CD14-positive monocyte (primary cell): ENCODE data around the gene ADAMTS3. TPM values are rescaled to one million over a fixed set of nuclear protein-coding genes. Genes with fewer than 3 reads are reported as not detected.

Experiments
- DNase-seq, 3 donors: peaks; one replicate each; pipeline ENCODE4 v3.0.0-alpha.2; 2011 to 2022
- H2AFZ ChIP-seq: 2 replicates; pipeline ENCODE4 v1.6.0; 2012; ENCODE audit warnings: mild to moderate bottlenecking, low read depth, low read length, inconsistent platforms; ENCODE audit not compliant: insufficient read depth, poor library complexity, severe bottlenecking
- H3K27ac ChIP-seq, 2 donors: 1 replicate in 1 of 2; 2 replicates in 1 of 2; pipeline ENCODE4 v1.5.1; 2012 to 2013; ENCODE audit warnings: low read length in 2 of 2, control low read depth in 1 of 2, inconsistent platforms in 1 of 2, low read depth in 1 of 2, mild to moderate bottlenecking in 1 of 2
- H3K27me3 ChIP-seq, 2 donors: one replicate each; pipeline versions ENCODE4 v1.6.0 to v1.6.1; 2011 to 2013; ENCODE audit warnings: low read length in 2 of 2; ENCODE audit not compliant: control insufficient read depth in 2 of 2, insufficient read depth in 2 of 2
- H3K36me3 ChIP-seq, 2 donors: replicated peaks in 1 of 2; 1 replicate in 1 of 2; 2 replicates in 1 of 2; pipeline versions ENCODE4 v1.5.1 to v1.6.1; 2012 to 2013; ENCODE audit warnings: low read length in 2 of 2, control low read depth in 1 of 2, inconsistent platforms in 1 of 2, mild to moderate bottlenecking in 1 of 2; ENCODE audit not compliant: insufficient read depth in 2 of 2, control insufficient read depth in 1 of 2
- H3K4me1 ChIP-seq, 2 donors: 1 replicate in 1 of 2; 2 replicates in 1 of 2; pipeline versions ENCODE4 v1.5.1 to v1.6.1; 2012 to 2013; ENCODE audit warnings: low read length in 2 of 2, control low read depth in 1 of 2, inconsistent platforms in 1 of 2, mild to moderate bottlenecking in 1 of 2, moderate library complexity in 1 of 2; ENCODE audit not compliant: insufficient read depth in 2 of 2, control insufficient read depth in 1 of 2
- H3K4me2 ChIP-seq: replicated peaks from 2 replicates; pipeline ENCODE3; 2012; ENCODE audit warnings: low read length, moderate library complexity, mild to moderate bottlenecking; ENCODE audit not compliant: poor library complexity, severe bottlenecking; ENCODE audit errors: extremely low read depth
- H3K4me3 ChIP-seq, 3 experiments: fragments of 200-600 bp in 1 of 3; sonication (generic) in 1 of 3; replicated peaks in 1 of 3; 1 replicate in 2 of 3; 2 replicates in 1 of 3; pipeline ENCODE4 v1.5.1; 2011 to 2013; ENCODE audit warnings: low read length in 3 of 3, mild to moderate bottlenecking in 3 of 3, control low read depth in 2 of 3, low read depth in 2 of 3, inconsistent platforms in 1 of 3, moderate library complexity in 1 of 3
- H3K79me2 ChIP-seq: 2 replicates; pipeline ENCODE4 v1.6.0; 2012; ENCODE audit warnings: mild to moderate bottlenecking, control low read depth, inconsistent platforms, low read length, moderate library complexity; ENCODE audit not compliant: insufficient read depth
- H3K9ac ChIP-seq: 2 replicates; pipeline ENCODE4 v1.6.0; 2017; ENCODE audit warnings: low read length, mild to moderate bottlenecking; ENCODE audit not compliant: insufficient read depth, poor library complexity, severe bottlenecking
- H3K9me3 ChIP-seq, 2 donors: replicated peaks in 1 of 2; 1 replicate in 1 of 2; 2 replicates in 1 of 2; pipeline versions ENCODE4 v1.5.1 to v1.6.1; 2012 to 2013; ENCODE audit warnings: low read length in 2 of 2, control low read depth in 1 of 2; ENCODE audit not compliant: control insufficient read depth in 1 of 2, insufficient read depth in 1 of 2
- H4K20me1 ChIP-seq: 2 replicates; pipeline ENCODE4 v1.6.0; 2012; ENCODE audit warnings: mild to moderate bottlenecking, low read length, control low read depth, moderate library complexity; ENCODE audit not compliant: insufficient read depth
- H3K27ac Mint-ChIP-seq, 7 donors: one replicate each; pipeline ENCODE4 v1.8.0; 2020; ENCODE audit warnings: mild to moderate bottlenecking in 7 of 7, mixed read lengths in 7 of 7, moderate library complexity in 6 of 7, inconsistent platforms in 2 of 7
- H3K27me3 Mint-ChIP-seq, 3 donors: one replicate each; pipeline ENCODE4 v1.8.0; 2021 to 2022; ENCODE audit warnings: low read depth in 3 of 3, mild to moderate bottlenecking in 3 of 3, mixed read lengths in 3 of 3, moderate library complexity in 3 of 3, inconsistent platforms in 1 of 3
- H3K36me3 Mint-ChIP-seq, 2 donors: one replicate each; pipeline ENCODE4 v1.8.0; 2020; ENCODE audit warnings: mixed read lengths in 2 of 2, inconsistent platforms in 1 of 2, mild to moderate bottlenecking in 1 of 2
- H3K4me1 Mint-ChIP-seq: one replicate; pipeline ENCODE4 v1.8.0; 2020; ENCODE audit warnings: mild to moderate bottlenecking, mixed read lengths
- H3K4me3 Mint-ChIP-seq, 2 donors: one replicate each; pipeline ENCODE4 v1.8.0; 2020; ENCODE audit warnings: mild to moderate bottlenecking in 2 of 2, mixed read lengths in 2 of 2, moderate library complexity in 1 of 2
- H3K9me3 Mint-ChIP-seq, 7 donors: one replicate each; pipeline ENCODE4 v1.8.0; 2020 to 2022; ENCODE audit warnings: mixed read lengths in 7 of 7, mild to moderate bottlenecking in 6 of 7, moderate library complexity in 6 of 7, inconsistent platforms in 2 of 7
- WGBS: methylation state at CpG from one replicate; pipeline ENCODE4 v1.1.5; 2013; ENCODE audit warnings: missing lambda C conversion rate; ENCODE audit not compliant: insufficient coverage; 5-methylcytosine and 5-hydroxymethylcytosine counted together
- intact Hi-C, 2 donors: fragments of 100-400 bp; cut with micrococcal nuclease; formaldehyde crosslinking; loops; one replicate each; pipeline versions ENCODE4 v1.15.0 to v1.15.1; 2023
- polyA plus RNA-seq, 3 donors: library from polyadenylated mRNA; depleted of rRNA in 1 of 3; unstranded in 2 of 3; stranded (reverse) in 1 of 3; fragments of 300-500 nt in 2 of 3; fragments of >200 nt in 1 of 3; fragmentation: Illumina TruSeq in 2 of 3; gene quantifications; 1 replicate in 2 of 3; 2 replicates in 1 of 3; pipeline ENCODE4 v1.2.3, GENCODE V29; 2012 to 2021
- TF ChIP-seq, protein P1 (sequence below): fragments of 200-600 bp; IDR thresholded peaks from one replicate; pipeline ENCODE4 v1.8.0; 2022; ENCODE audit warnings: antibody characterized with exemption, mild to moderate bottlenecking

Gene ADAMTS3
- polyA plus RNA-seq, 3 donors, result not detected

GRCh38 chr4:72341432-72341820 lies 227.6 kb downstream of the ADAMTS3 start:
- no peaks in the 10 kb centered on the region for H3K9me3 ChIP-seq
- no peak overlapping the region for H3K9ac ChIP-seq
- no peaks in the 10 kb centered on the region for H3K4me1 ChIP-seq
- no peaks in the 10 kb centered on the region for H3K4me1 Mint-ChIP-seq
- intact Hi-C loops, result no loop called here
- H3K27ac ChIP-seq, result no peak overlapping the region
- no peaks in the 10 kb centered on the region for H3K27me3 ChIP-seq
- peaks cover 0 to 2% (median 0%) of the 10 kb centered on the region in 3 donors for H3K27me3 Mint-ChIP-seq
- no peak overlapping the region for H3K4me3 ChIP-seq
- no peaks in the 10 kb centered on the region for H4K20me1 ChIP-seq
- H3K79me2 ChIP-seq, result no peaks in the 10 kb centered on the region
- no peak overlapping the region for H3K27ac Mint-ChIP-seq
- DNase-seq, result no peak
- TF ChIP-seq, protein P1, sequence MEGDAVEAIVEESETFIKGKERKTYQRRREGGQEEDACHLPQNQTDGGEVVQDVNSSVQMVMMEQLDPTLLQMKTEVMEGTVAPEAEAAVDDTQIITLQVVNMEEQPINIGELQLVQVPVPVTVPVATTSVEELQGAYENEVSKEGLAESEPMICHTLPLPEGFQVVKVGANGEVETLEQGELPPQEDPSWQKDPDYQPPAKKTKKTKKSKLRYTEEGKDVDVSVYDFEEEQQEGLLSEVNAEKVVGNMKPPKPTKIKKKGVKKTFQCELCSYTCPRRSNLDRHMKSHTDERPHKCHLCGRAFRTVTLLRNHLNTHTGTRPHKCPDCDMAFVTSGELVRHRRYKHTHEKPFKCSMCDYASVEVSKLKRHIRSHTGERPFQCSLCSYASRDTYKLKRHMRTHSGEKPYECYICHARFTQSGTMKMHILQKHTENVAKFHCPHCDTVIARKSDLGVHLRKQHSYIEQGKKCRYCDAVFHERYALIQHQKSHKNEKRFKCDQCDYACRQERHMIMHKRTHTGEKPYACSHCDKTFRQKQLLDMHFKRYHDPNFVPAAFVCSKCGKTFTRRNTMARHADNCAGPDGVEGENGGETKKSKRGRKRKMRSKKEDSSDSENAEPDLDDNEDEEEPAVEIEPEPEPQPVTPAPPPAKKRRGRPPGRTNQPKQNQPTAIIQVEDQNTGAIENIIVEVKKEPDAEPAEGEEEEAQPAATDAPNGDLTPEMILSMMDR, result no peak
- H3K36me3 Mint-ChIP-seq, result no peaks in the 10 kb centered on the region
- no peak overlapping the region for H2AFZ ChIP-seq
- H3K9me3 Mint-ChIP-seq, result peaks cover 0 to 2% (median 0%) of the 10 kb centered on the region in 7 donors
- H3K4me3 Mint-ChIP-seq, result no peak overlapping the region
- 100% methylated on average over 1 of the region's 2 CpGs for WGBS
- no peaks in the 10 kb centered on the region for H3K36me3 ChIP-seq
- H3K4me2 ChIP-seq, result no peak overlapping the region

GRCh38 chr4:72340803-72341431 lies 228.1 kb downstream of the ADAMTS3 start:
- no peaks in the 10 kb centered on the region for H4K20me1 ChIP-seq
- Mint-ChIP-seq H3K27me3 (peaks cover 0 to 2% (median 0%) of the 10 kb centered on the region in 3 donors), H3K27ac (no peak overlapping the region), H3K4me1 (no peaks in the 10 kb centered on the region), H3K36me3 (no peaks in the 10 kb centered on the region), H3K9me3 (peaks cover 0 to 2% (median 0%) of the 10 kb centered on the region in 7 donors), H3K4me3 (no peak overlapping the region)
- H3K4me2 ChIP-seq, result no peak overlapping the region
- DNase-seq, result no peak
- no peaks in the 10 kb centered on the region for H3K9me3 ChIP-seq
- no peaks in the 10 kb centered on the region for H3K27me3 ChIP-seq
- intact Hi-C loops, result no loop called here
- H3K9ac ChIP-seq, result no peak overlapping the region
- WGBS, result no CpG with 5 or more reads among the region's 1 CpG
- H3K4me1 ChIP-seq, result no peaks in the 10 kb centered on the region
- H3K79me2 ChIP-seq, result no peaks in the 10 kb centered on the region
- H3K4me3 ChIP-seq, result no peak overlapping the region
- TF ChIP-seq, protein P1, result no peak
- H2AFZ ChIP-seq, result no peak overlapping the region
- H3K36me3 ChIP-seq, result no peaks in the 10 kb centered on the region
- no peak overlapping the region for H3K27ac ChIP-seq
